HEK293T (cell line): Measurements from ENCODE around the gene ATPAF2.

ENCODE experiments used
- CTCF ChIA-PET: fragments of 350-600 bp; formaldehyde crosslinking; extraction: SDS; loops from one replicate; lab custom pipeline; 2021; ENCODE audit warnings: antibody characterized with exemption, inconsistent platforms; lab: Yijun Ruan, JAX
- POLR2A ChIA-PET: fragments of 350-600 bp; formaldehyde crosslinking; extraction: SDS; loops from one replicate; lab custom pipeline; 2020; ENCODE audit warnings: antibody characterized with exemption, inconsistent platforms; lab: Yijun Ruan, JAX
- DNase-seq: peaks from one replicate; pipeline ENCODE4 v3.0.0; 2012; ENCODE audit warnings: mixed read lengths; ENCODE audit errors: extremely low spot score
- ARNT ChIP-seq: fragments of 450-650 bp; IDR thresholded peaks from 2 replicates; pipeline ENCODE4 v1.6.1; 2017; ENCODE audit warnings: mild to moderate bottlenecking
- BHLHE40 ChIP-seq: fragments of 450-650 bp; IDR thresholded peaks from 2 replicates; pipeline ENCODE4 v1.6.1; 2016; ENCODE audit warnings: mild to moderate bottlenecking, moderate library complexity, borderline replicate concordance
- CTBP1 ChIP-seq: fragments of 450-650 bp; IDR thresholded peaks from 2 replicates; pipeline ENCODE4 v1.6.1; 2016; ENCODE audit warnings: borderline replicate concordance
- ELF4 ChIP-seq: fragments of 450-650 bp; IDR thresholded peaks from 2 replicates; pipeline ENCODE4 v1.6.1; 2017; ENCODE audit warnings: antibody characterized with exemption
- FOXA1 ChIP-seq: fragments of 450-650 bp; IDR thresholded peaks from 2 replicates; pipeline ENCODE4 v1.6.1; 2016; ENCODE audit warnings: mild to moderate bottlenecking
- FOXK2 ChIP-seq: fragments of 450-650 bp; IDR thresholded peaks from 2 replicates; pipeline ENCODE4 v1.6.1; 2016; ENCODE audit warnings: mild to moderate bottlenecking
- FOXM1 ChIP-seq: fragments of 450-650 bp; IDR thresholded peaks from 2 replicates; pipeline ENCODE4 v1.6.1; 2017; ENCODE audit warnings: mild to moderate bottlenecking, borderline replicate concordance
- HDGF ChIP-seq: fragments of 450-650 bp; IDR thresholded peaks from 2 replicates; pipeline ENCODE4 v1.6.1; 2017; ENCODE audit warnings: antibody characterized with exemption, borderline replicate concordance
- L3MBTL2 ChIP-seq: fragments of 450-650 bp; conservative IDR thresholded peaks from 2 replicates; pipeline ENCODE4 v1.6.1; 2016; ENCODE audit warnings: mild to moderate bottlenecking
- LEF1 ChIP-seq: fragments of 450-650 bp; IDR thresholded peaks from 2 replicates; pipeline ENCODE4 v1.6.1; 2017; ENCODE audit warnings: mild to moderate bottlenecking, borderline replicate concordance
- NFRKB ChIP-seq: fragments of 450-650 bp; IDR thresholded peaks from 2 replicates; pipeline ENCODE4 v1.6.1; 2016; ENCODE audit warnings: mild to moderate bottlenecking, moderate library complexity
- SP1 ChIP-seq: fragments of 450-650 bp; IDR thresholded peaks from 2 replicates; pipeline ENCODE4 v1.6.1; 2017
- SUZ12 ChIP-seq: fragments of 450-650 bp; IDR thresholded peaks from 2 replicates; pipeline ENCODE4 v1.6.1; 2016; ENCODE audit warnings: mild to moderate bottlenecking
- TARDBP ChIP-seq: fragments of 450-650 bp; IDR thresholded peaks from 2 replicates; pipeline ENCODE4 v1.6.1; 2016
- ZNF384 ChIP-seq: fragments of 450-650 bp; IDR thresholded peaks from 2 replicates; pipeline ENCODE4 v1.6.1; 2016
- TF ChIP-seq, protein P1 (sequence below): fragments of 450-650 bp; IDR thresholded peaks from 2 replicates; pipeline ENCODE4 v1.6.1; 2016

ATPAF2 gene

DNA sequence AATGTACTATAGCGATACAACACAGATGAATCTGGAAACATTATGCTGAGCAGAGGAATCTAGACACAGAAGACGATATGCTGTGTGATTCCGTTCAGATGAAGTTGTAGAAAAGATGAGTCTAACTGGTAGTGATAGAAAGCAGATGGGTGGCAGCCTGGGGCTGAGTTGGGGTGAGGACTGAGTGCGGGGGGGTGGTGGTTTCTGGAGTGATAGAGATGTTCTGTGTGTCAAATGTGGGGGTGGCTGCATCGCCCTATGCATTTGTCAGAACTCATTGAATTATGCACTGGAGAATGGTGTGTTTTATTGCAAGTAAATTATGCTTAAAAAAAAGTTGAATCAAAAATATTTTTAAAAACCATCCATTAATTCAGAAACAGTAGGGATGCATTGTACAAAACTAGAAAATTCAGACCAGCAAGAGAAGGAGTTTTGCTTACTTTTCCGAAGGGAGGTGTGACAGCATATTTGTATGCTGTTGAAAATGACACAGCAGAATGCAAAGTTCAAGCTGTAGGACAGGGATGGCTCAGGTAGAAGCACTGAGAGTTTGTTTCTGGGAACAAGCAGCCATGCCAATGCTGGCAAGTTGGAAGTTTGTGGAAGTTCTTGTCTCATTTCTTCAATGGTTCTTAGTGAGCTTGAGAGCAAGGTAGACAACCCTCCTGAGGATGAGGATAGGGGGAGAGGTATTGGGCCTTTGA lies 35.8 kb upstream of the ATPAF2 start:
- POLR2A ChIA-PET = interaction anchor here (1.1 to 1.2 kb wide), 2 partner anchors 13 to 14 kb away, joined by 3 to 4 read pairs; partner anchors contain the start of gene DRG2
- DNase-seq = no peak
- CTCF ChIA-PET = no interaction called here
- no peak for TF ChIP-seq SP1
- no peak for TF ChIP-seq L3MBTL2
- TF ChIP-seq, protein P1, sequence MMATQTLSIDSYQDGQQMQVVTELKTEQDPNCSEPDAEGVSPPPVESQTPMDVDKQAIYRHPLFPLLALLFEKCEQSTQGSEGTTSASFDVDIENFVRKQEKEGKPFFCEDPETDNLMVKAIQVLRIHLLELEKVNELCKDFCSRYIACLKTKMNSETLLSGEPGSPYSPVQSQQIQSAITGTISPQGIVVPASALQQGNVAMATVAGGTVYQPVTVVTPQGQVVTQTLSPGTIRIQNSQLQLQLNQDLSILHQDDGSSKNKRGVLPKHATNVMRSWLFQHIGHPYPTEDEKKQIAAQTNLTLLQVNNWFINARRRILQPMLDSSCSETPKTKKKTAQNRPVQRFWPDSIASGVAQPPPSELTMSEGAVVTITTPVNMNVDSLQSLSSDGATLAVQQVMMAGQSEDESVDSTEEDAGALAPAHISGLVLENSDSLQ = no peak
- TF ChIP-seq FOXM1 = no peak
- no peak for TF ChIP-seq BHLHE40
- no peak for TF ChIP-seq ARNT
- no peak for TF ChIP-seq FOXA1
- TF ChIP-seq ELF4 = no peak
- TF ChIP-seq HDGF = no peak
- TF ChIP-seq TARDBP = no peak
- TF ChIP-seq FOXK2 = no peak
- TF ChIP-seq CTBP1 = no peak

DNA sequence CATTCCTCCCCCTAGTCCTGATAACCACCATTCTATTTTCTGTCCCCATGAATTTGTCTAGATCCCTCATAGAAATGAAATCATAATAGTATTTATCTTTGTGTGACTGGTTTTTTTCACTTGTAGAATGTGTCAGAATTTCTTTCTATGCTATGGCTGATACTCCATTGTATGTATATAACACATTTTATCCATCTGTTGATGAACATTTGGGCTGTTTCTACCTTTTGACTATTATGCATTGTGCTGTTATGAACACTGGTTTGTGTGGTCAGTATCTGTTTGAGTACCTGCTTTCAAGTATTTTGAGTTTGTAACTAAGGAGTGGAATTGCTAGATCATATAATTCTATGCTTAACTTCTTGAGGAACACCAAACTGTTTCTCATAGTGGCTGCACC lies 32.8 kb upstream of the ATPAF2 start:
- CTCF ChIA-PET = no interaction called here
- TF ChIP-seq NFRKB = no peak
- TF ChIP-seq L3MBTL2 = no peak
- no peak for TF ChIP-seq SUZ12
- TF ChIP-seq, protein P1 = no peak
- no peak for TF ChIP-seq ZNF384
- no peak for TF ChIP-seq FOXM1
- no peak for TF ChIP-seq LEF1
- TF ChIP-seq CTBP1 = no peak
- TF ChIP-seq FOXA1 = no peak
- no peak for TF ChIP-seq FOXK2
- TF ChIP-seq TARDBP = no peak
- no peak for TF ChIP-seq BHLHE40
- DNase-seq = no peak
- POLR2A ChIA-PET = interaction anchor here (1.3 to 2.2 kb wide), 4 partner anchors 13 to 235 kb away, joined by 3 to 9 read pairs (median 6); partner anchors contain the start of gene DRG2

DNA sequence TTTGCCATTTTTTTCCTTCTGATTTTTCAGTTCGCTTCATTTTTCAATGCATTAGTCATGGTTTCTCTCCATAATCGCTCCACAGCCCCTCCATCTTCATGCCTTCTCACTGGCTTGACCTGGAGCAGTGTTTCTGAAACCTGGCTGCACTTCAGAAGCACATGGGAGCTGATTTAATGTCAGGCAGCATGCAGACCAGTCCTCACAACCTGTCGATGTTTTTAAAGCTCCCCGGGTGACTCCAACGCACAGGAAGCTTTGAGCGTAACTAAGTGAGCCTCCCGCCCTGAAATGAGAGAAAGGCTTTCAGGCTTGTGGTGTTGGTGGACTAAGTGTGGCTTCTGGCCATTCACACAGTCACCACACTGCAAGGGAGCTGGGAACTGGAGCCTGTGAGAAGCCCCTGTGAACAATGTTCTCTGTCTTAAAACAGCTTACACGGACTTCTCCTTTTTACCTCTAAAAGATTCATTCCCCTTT lies 31.9 kb upstream of the ATPAF2 start:
- ChIA-PET CTCF (no interaction called here), POLR2A (interaction anchor here (0.6 to 2.2 kb wide), 5 partner anchors 8 to 235 kb away, joined by 3 to 9 read pairs (median 4); partner anchors contain the start of gene DRG2)
- TF ChIP-seq FOXK2 = no peak
- TF ChIP-seq SUZ12 = no peak
- TF ChIP-seq L3MBTL2 = peak; percentile 64
- no peak for TF ChIP-seq ELF4
- TF ChIP-seq TARDBP = no peak
- TF ChIP-seq LEF1 = no peak
- TF ChIP-seq NFRKB = no peak
- TF ChIP-seq SP1 = no peak
- peak; percentile 35 for DNase-seq

DNA sequence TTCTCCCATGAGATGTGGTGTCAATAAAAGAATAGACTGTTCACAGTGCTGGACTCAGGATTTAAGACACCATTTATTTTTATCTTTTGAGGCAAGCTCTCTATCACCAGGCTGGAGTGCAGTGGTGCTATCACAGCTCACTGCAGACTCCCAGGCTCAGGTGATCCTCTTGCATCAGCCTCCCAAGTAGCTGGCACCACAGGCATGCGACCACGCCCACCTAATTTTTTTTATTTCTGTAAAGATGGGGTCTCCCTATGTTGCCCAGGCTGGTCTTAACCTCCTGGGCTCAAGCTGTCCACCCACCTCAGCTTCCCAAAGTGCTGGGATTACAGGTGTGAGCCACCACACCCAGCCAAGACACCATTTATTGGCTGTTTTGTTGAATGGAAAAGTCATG lies 30.1 kb upstream of the ATPAF2 start:
- no peak for DNase-seq
- TF ChIP-seq L3MBTL2 = no peak
- ChIA-PET POLR2A (no interaction called here), CTCF (no interaction called here)

DNA sequence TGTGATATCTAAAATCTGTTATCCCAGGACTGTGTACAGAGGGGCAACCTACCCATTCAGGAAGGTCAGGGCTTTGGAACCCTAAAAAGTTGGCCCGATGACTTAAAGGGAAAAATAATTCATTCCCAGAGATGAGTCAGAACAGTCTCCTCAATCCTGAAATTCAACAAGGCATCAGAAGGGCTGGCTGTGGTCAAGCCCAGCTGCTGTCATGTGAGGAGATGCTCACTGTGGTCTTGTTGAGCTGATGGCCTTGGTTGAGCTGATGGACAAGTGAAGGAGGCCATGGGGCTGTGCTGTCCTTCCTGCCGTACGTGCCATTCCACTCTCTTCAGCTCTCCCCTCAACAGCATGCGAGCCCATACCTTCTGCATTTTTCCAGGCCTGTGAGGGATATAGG lies 27.9 kb upstream of the ATPAF2 start:
- POLR2A ChIA-PET = no interaction called here
- CTCF ChIA-PET = no interaction called here
- no peak for TF ChIP-seq FOXK2
- no peak for TF ChIP-seq FOXM1
- TF ChIP-seq SP1 = no peak
- TF ChIP-seq L3MBTL2 = no peak
- no peak for TF ChIP-seq ZNF384
- no peak for TF ChIP-seq SUZ12
- no peak for TF ChIP-seq HDGF
- TF ChIP-seq, protein P1 = no peak
- no peak for TF ChIP-seq TARDBP
- TF ChIP-seq FOXA1 = no peak
- TF ChIP-seq LEF1 = no peak
- TF ChIP-seq ELF4 = no peak
- no peak for TF ChIP-seq CTBP1
- no peak for TF ChIP-seq ARNT
- no peak for TF ChIP-seq BHLHE40
- TF ChIP-seq NFRKB = no peak
- DNase-seq = no peak

DNA sequence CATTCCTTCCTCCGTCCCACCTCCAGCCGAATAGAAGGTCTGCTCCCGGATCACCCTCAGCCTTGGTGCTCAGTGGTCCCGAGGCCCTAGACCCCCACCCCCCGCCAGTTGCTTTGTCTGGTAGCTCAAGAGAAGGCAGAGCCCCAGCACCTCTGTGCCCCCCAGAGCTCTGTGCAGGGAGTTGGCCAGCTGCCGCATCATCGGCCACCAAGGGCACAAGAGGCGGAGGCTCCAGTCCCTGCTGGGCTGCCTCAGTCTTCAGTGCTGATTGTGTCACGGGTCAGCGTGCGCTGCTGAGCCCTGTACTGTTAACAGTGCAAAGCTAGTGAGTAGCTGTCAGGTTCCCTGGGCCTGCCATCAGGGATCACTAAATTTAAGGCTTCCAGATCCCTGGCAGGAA lies 26.6 kb upstream of the ATPAF2 start:
- POLR2A ChIA-PET = no interaction called here
- TF ChIP-seq BHLHE40 (no peak), FOXA1 (no peak), HDGF (no peak), ELF4 (no peak)
- no peak for DNase-seq
- CTCF ChIA-PET = interaction anchor here (0.6 kb wide), 1 partner anchor 14 kb away, joined by 3 read pairs; no protein-coding TSS in a partner anchor
